HG03354 (cell line): ENCODE results near the gene HSD17B14.
A peak's percentile ranks its signal among the peaks of the same experiment; 100 is the strongest.
"Not testable (repeated sequence)": the region's sequence is repeated elsewhere in the genome, so short reads cannot be mapped to it uniquely, and the experiment has no call there.

Source experiments
- ATAC-seq: cut with Tn5 transposase; IDR thresholded peaks from one replicate; pipeline ENCODE4 v1.9.1; 2021; ENCODE audit warnings: mild to moderate bottlenecking; ENCODE audit not compliant: unreplicated experiment, poor library complexity, severe bottlenecking

HSD17B14 gene

GRCh38 chr19:48836089-48837017, at the start of gene HSD17B14:
HSD17B14 (minus strand) TSS chr19:48836491; CDS start chr19:48836411, 80 bp downstream.
- no peak for ATAC-seq

- no peak for ATAC-seq
Measured at GRCh38 chr19:48883726-48884125, 47.4 kb upstream of the HSD17B14 start.

- ATAC-seq = no peak
Measured at GRCh38 chr19:48881741-48882657, 45.7 kb upstream of the HSD17B14 start.

- not testable (repeated sequence) for ATAC-seq
Measured at GRCh38 chr19:48879696-48880095, 43.4 kb upstream of the HSD17B14 start.

GRCh38 chr19:48879025-48879637, 42.8 kb upstream of the HSD17B14 start:
- no peak for ATAC-seq

GRCh38 chr19:48878196-48879024, 42.1 kb upstream of the HSD17B14 start:
- no peak for ATAC-seq

GRCh38 chr19:48877855-48878195, 41.5 kb upstream of the HSD17B14 start:
- no peak for ATAC-seq

- not testable (repeated sequence) for ATAC-seq
Measured at GRCh38 chr19:48876043-48876981, 40.0 kb upstream of the HSD17B14 start.

GRCh38 chr19:48874303-48875135, 38.2 kb upstream of the HSD17B14 start:
- ATAC-seq = no peak

- ATAC-seq = no peak
Measured at GRCh38 chr19:48873476-48874302, 37.4 kb upstream of the HSD17B14 start.

GRCh38 chr19:48872884-48873475, 36.7 kb upstream of the HSD17B14 start:
- peak; percentile 26 for ATAC-seq

- ATAC-seq = peak; percentile 54
Measured at GRCh38 chr19:48872182-48872883, 36.0 kb upstream of the HSD17B14 start, which contains the start of gene PPP1R15A. PPP1R15A (plus strand) TSS chr19:48872421; CDS start chr19:48873234, 813 bp downstream.

- ATAC-seq = not testable (repeated sequence)
Measured at GRCh38 chr19:48871471-48872181, 35.3 kb upstream of the HSD17B14 start.

GRCh38 chr19:48870048-48870447, 33.8 kb upstream of the HSD17B14 start:
- ATAC-seq = no peak
